ENCODE measurements around the gene SEMA5A.

- TF ChIP-seq CTCF (IDR thresholded peaks at IDR 0.05) (no peak), POLR2A (IDR thresholded peaks at IDR 0.05) (no peak), POLR2AphosphoS5 (IDR thresholded peaks at IDR 0.05) (no peak)
Measured at GRCh38 chr5:9474219-9475002, 71.5 kb downstream of the SEMA5A start.

Data from breast epithelium (tissue), 3 donors.